OCI-LY7 (cell line): Measurements from ENCODE around the gene ANKRD33B. TPM values are rescaled to one million over a fixed set of nuclear protein-coding genes. Genes with fewer than 3 reads are reported as not detected.

Experiments used
- BruUV-seq: library from RNA; stranded (reverse); fragments of 400-500 nt; replicated peaks from 2 replicates; lab custom pipeline; 2021; lab: Mats Ljungman, UMichigan
- CTCF ChIA-PET: fragments of 300-600 bp; sonication (Branson Sonifier 250); formaldehyde crosslinking; loops from one replicate; lab custom pipeline; 2022; ENCODE audit warnings: antibody characterized with exemption; ENCODE audit not compliant: unreplicated experiment; lab: Charles Lee
- POLR2A ChIA-PET: fragments of 300-600 bp; sonication (Branson Sonifier 250); formaldehyde crosslinking; loops from one replicate; lab custom pipeline; 2022; ENCODE audit warnings: antibody characterized with exemption; lab: Charles Lee
- DNase-seq: peaks from one replicate; pipeline ENCODE4 v3.0.0-alpha.2; 2015; ENCODE audit warnings: low spot score
- H2AFZ ChIP-seq: fragments of 200-600 bp; sonication (generic), shearing (Covaris generic); 2 replicates; pipeline ENCODE4 v1.6.1; 2014; ENCODE audit warnings: mild to moderate bottlenecking, antibody characterized with exemption, low read length, moderate library complexity
- H3K27ac ChIP-seq: fragments of 200-600 bp; sonication (generic); 2 replicates; pipeline ENCODE4 v1.5.1; 2014; ENCODE audit warnings: mixed run types, low read depth, mild to moderate bottlenecking, moderate library complexity, low read length, inconsistent platforms; ENCODE audit not compliant: poor library complexity, severe bottlenecking
- H3K36me3 ChIP-seq: fragments of 200-600 bp; sonication (generic); 2 replicates; pipeline ENCODE4 v1.6.1; 2014; ENCODE audit warnings: mild to moderate bottlenecking, antibody characterized with exemption, low read length, moderate library complexity, mixed read lengths; ENCODE audit not compliant: insufficient read depth
- H3K4me1 ChIP-seq: fragments of 200-600 bp; sonication (generic); 2 replicates; pipeline ENCODE4 v1.5.1; 2014; ENCODE audit warnings: mild to moderate bottlenecking, low read length; ENCODE audit not compliant: insufficient read depth, poor library complexity, severe bottlenecking
- H3K4me2 ChIP-seq: fragments of 200-600 bp; sonication (generic); 2 replicates; pipeline ENCODE4 v1.6.1; 2014; ENCODE audit warnings: mild to moderate bottlenecking, low read length
- H3K4me3 ChIP-seq: fragments of 200-600 bp; sonication (generic); 2 replicates; pipeline ENCODE4 v1.5.1; 2014; ENCODE audit warnings: mild to moderate bottlenecking, low read depth, low read length; ENCODE audit not compliant: poor library complexity, severe bottlenecking
- H3K79me2 ChIP-seq: fragments of 200-600 bp; sonication (generic); 2 replicates; pipeline ENCODE4 v1.6.1; 2016; ENCODE audit warnings: low read depth, mild to moderate bottlenecking, low read length, moderate library complexity, mixed read lengths; ENCODE audit not compliant: insufficient read depth
- H3K9me2 ChIP-seq: fragments of 200-600 bp; sonication (generic); 2 replicates; pipeline ENCODE4 v1.6.1; 2016; ENCODE audit warnings: mild to moderate bottlenecking, low read length, mixed read lengths; ENCODE audit not compliant: insufficient read depth
- H3K9me3 ChIP-seq: fragments of 200-600 bp; sonication (generic); 2 replicates; pipeline ENCODE4 v1.6.1; 2014; ENCODE audit warnings: mild to moderate bottlenecking, mixed run types, low read length, mixed read lengths
- H4K20me1 ChIP-seq: fragments of 200-600 bp; sonication (generic); 2 replicates; pipeline ENCODE4 v1.6.1; 2014; ENCODE audit warnings: mild to moderate bottlenecking, antibody characterized with exemption, low read length, moderate library complexity, mixed read lengths; ENCODE audit not compliant: insufficient read depth
- EZH2phosphoT487 ChIP-seq: fragments of 200-600 bp; sonication (generic); IDR thresholded peaks from 2 replicates; pipeline ENCODE4 v1.6.1; 2018; ENCODE audit warnings: low read depth, borderline replicate concordance, mild to moderate bottlenecking, mixed run types, antibody characterized with exemption, low read length, moderate library complexity, mixed read lengths
- intact Hi-C: fragments of 100-400 bp; cut with micrococcal nuclease; formaldehyde crosslinking; loops from one replicate; pipeline ENCODE4 v1.10.0; 2022; ENCODE audit not compliant: unreplicated experiment
- total RNA-seq, 2 experiments: library from RNA; depleted of rRNA in 1 of 2; stranded (reverse); fragments of >200 nt in 1 of 2; shearing (Covaris generic) in 1 of 2; gene quantifications; 2 replicates each; pipeline ENCODE4 v1.2.3, GENCODE V29; 2014 to 2022
- TF ChIP-seq, protein P1 (sequence below): fragments of 200-600 bp; sonication (generic); conservative IDR thresholded peaks from 2 replicates; pipeline ENCODE4 v1.5.1; 2014; ENCODE audit warnings: mild to moderate bottlenecking, antibody characterized with exemption, low read length, moderate library complexity, mixed read lengths

Gene ANKRD33B
- total RNA-seq, 2 experiments from 2014 or later, result 5.6 to 11.4 TPM

DNA sequence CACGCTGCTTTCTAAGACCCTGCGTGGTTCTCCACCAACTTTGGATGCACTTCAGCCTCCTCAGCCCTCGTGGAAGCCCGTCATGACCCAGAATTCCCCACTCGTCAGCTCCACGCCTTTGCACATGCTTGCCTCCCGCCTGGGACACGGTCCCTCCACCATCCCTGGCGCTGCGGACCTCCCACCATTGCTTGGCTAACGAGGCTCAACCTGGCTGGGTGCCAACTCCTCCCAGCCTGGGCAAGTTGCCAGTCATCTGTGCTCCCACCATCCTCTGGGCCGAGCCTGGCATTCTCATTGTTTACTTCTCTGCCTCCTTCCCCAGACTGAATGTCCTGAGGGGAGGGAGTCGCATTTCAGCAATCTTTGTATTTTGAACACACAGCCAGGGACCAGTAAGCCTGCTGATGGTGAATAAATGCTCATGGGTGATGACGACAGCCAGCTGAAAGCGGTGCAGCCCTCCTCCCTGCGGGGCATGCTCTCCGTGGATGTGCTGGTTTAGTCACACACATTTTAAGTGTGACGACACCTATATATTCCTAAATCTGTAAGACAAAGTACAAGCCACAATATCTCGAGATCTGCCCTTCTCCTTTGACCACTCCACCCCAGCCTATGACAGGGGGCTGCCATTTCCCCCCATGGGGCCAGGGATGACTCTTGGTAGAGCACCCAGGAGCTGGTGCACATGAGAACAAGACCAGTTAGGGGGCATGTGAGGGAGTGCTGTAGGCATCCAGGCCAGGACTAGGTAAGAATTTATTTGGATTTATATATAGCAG, 37.6 kb downstream of the ANKRD33B start:
- Histone ChIP-seq H3K4me3 (peak overlapping the region; percentile 47), H3K4me1 (peaks cover 74% of the 10 kb centered on the region), H3K9me2 (no peaks in the 10 kb centered on the region), H3K4me2 (peak overlapping the region; percentile 75), H3K36me3 (peaks cover 14% of the 10 kb centered on the region), H3K27ac (peak overlapping the region; percentile 91), H3K9me3 (peaks cover 21% of the 10 kb centered on the region), H3K79me2 (peaks cover 13% of the 10 kb centered on the region; the same call in 1 of the 2 replicates), H2AFZ (peak overlapping the region; percentile 67), H4K20me1 (no peaks in the 10 kb centered on the region)
- ChIA-PET POLR2A (interaction anchor here (0.6 to 1.7 kb wide), 6 partner anchors 8 to 155 kb away, joined by 3 to 8 read pairs (median 4); no protein-coding TSS in a partner anchor), CTCF (interaction anchor here (0.6 kb wide), 2 partner anchors 9 to 26 kb away, joined by 3 to 5 read pairs; no protein-coding TSS in a partner anchor)
- TF ChIP-seq, protein P1, sequence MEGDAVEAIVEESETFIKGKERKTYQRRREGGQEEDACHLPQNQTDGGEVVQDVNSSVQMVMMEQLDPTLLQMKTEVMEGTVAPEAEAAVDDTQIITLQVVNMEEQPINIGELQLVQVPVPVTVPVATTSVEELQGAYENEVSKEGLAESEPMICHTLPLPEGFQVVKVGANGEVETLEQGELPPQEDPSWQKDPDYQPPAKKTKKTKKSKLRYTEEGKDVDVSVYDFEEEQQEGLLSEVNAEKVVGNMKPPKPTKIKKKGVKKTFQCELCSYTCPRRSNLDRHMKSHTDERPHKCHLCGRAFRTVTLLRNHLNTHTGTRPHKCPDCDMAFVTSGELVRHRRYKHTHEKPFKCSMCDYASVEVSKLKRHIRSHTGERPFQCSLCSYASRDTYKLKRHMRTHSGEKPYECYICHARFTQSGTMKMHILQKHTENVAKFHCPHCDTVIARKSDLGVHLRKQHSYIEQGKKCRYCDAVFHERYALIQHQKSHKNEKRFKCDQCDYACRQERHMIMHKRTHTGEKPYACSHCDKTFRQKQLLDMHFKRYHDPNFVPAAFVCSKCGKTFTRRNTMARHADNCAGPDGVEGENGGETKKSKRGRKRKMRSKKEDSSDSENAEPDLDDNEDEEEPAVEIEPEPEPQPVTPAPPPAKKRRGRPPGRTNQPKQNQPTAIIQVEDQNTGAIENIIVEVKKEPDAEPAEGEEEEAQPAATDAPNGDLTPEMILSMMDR, result no peak
- TF ChIP-seq EZH2phosphoT487, result no peak
- BruUV-seq, result no TSS peak
- intact Hi-C loops, result loop anchor here (5.0 kb wide), 1 partner anchor 94 kb away; no protein-coding TSS in a partner anchor
- DNase-seq, result peak; percentile 35

DNA sequence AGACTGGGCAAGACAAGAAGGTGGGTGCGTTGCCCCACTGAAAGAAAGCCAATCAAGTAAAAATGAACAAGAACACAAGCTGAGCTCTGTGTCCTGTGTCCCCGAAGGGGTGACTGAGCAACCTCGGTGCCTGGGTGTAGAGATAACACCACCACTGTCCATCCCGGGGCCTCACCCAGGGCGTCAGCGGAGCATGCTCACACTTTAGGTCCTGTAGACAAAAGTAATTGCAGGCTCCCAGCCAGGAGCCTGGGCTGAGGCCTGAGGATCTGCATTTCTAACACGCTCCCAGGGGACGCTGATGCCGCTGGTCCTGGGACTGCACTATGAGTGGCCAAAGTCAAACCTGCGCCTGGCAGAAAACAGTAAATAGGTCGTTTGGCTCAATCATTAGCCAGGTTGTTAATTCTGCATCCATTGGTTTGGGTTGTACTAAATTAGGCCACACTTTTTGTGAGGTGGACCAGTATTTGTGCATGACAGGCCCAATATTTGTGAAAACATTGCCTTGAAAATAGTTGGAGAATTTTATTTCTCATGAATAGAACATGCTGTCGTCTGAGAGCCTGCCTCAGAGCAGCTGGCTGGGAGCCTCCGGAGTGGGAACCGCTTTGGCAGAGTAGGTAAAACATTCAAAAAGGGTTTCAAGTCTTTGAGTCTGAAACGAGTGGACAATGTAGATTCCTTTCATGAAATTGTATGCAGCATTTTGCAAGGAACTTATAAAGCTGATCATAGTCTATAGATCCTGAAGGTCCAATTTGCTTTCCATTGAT, 38.3 kb downstream of the ANKRD33B start:
- POLR2A ChIA-PET, result interaction anchor here (0.6 to 1.7 kb wide), 6 partner anchors 9 to 249 kb away, joined by 3 to 8 read pairs (median 6); partner anchors contain the start of gene MARCHF6
- peak overlapping the region; percentile 91 for H3K27ac ChIP-seq
- DNase-seq, result no peak
- peaks cover 13% of the 10 kb centered on the region; the same call in 1 of the 2 replicates for H3K79me2 ChIP-seq
- peak overlapping the region; percentile 47 for H3K4me3 ChIP-seq
- peaks cover 12% of the 10 kb centered on the region for H3K36me3 ChIP-seq
- H2AFZ ChIP-seq, result peak overlapping the region; percentile 67; the same call in 1 of the 2 replicates
- peak overlapping the region; percentile 75 for H3K4me2 ChIP-seq
- intact Hi-C loops, result loop anchor here (5.0 kb wide), 1 partner anchor 95 kb away; no protein-coding TSS in a partner anchor
- peaks cover 21% of the 10 kb centered on the region for H3K9me3 ChIP-seq
- H3K9me2 ChIP-seq, result no peaks in the 10 kb centered on the region
- H4K20me1 ChIP-seq, result no peaks in the 10 kb centered on the region
- TF ChIP-seq, protein P1, result no peak
- TF ChIP-seq EZH2phosphoT487, result no peak
- BruUV-seq, result no TSS peak
- CTCF ChIA-PET, result interaction anchor here (0.6 kb wide), 1 partner anchor 8 kb away, joined by 5 read pairs; no protein-coding TSS in a partner anchor
- peaks cover 77% of the 10 kb centered on the region for H3K4me1 ChIP-seq
